ENCODE measurements around the gene PICALM. TPM values are rescaled to one million over a fixed set of nuclear protein-coding genes. Genes with fewer than 3 reads are reported as not detected.

The PICALM gene
- polyA plus RNA-seq, 3 donors = 62.4 to 241 (median 81.0) TPM

DNA sequence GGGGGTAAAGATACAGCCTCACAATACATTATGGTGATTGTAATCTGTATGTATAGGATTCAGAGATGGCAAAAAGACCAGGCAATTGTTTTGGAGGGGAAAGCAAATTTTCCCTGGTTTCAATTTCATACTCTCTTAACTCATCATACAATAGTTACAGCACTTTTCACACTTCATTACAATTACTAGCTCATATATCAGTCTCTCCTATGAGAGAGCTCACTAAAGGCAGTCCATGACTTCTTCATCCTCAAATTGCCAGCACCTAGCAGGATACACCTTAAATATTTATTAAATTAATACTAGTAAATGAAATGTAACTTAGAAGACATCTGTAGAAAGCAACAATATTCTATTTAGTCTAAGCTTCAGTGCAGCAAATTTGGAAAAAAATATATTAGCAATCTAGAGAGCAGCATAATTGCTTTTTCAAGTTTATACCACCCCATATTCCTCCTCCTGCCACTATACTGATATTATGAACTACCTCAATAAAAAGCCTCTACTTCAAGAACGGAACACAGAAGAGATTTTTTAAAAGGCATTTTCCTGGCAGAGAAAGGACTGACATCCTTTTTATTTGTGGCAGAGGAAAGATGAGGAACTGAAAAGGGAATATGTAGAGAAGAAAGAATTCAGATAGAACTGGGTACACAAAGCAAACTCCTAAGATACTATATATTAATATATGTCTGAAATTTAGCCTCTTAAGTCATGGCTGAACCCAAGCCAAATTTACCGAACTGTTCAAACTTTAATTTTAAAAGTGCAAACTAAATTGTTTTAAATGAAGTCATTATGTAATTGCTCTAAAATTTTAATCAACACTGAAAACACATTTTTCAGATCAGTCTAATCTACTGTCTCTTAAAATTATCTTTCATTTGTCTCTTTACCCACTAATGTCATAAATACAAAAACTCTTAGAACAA lies 27.7 kb downstream of the PICALM start:
- Histone ChIP-seq H3K9ac (ENCODE audit: insufficient read depth, low read length, poor library complexity, severe bottlenecking) (no peak overlapping the region), H2AFZ (ENCODE audit: insufficient read depth, low read depth, low read length, poor library complexity, severe bottlenecking) (no peak overlapping the region), H3K4me3 (replicated peaks in 1 of 3; ENCODE audit: low read depth in 2 of 3, low read length in 3 of 3) (peak overlapping the region in 1 of 3 experiments; percentile 31), H3K27ac (ENCODE audit: low read depth in 1 of 2, low read length in 2 of 2) (peak overlapping the region in 1 of 2 donors; percentile 66), H3K4me1 (ENCODE audit: control insufficient read depth in 1 of 2, insufficient read depth in 2 of 2, low read length in 2 of 2) (peaks cover 45 to 56% of the 10 kb centered on the region in 2 donors), H3K36me3 (replicated peaks in 1 of 2; ENCODE audit: control insufficient read depth in 1 of 2, insufficient read depth in 2 of 2, low read length in 2 of 2) (peaks cover 4 to 10% of the 10 kb centered on the region in 2 donors), H3K27me3 (ENCODE audit: control insufficient read depth in 2 of 2, insufficient read depth in 2 of 2, low read length in 2 of 2) (no peaks in the 10 kb centered on the region), H3K79me2 (ENCODE audit: insufficient read depth, low read length) (peaks cover 100% of the 10 kb centered on the region), H3K9me3 (replicated peaks in 1 of 2; ENCODE audit: control insufficient read depth in 1 of 2, insufficient read depth in 1 of 2, low read length in 2 of 2) (no peaks in the 10 kb centered on the region), H4K20me1 (ENCODE audit: insufficient read depth, low read length) (peaks cover 100% of the 10 kb centered on the region), H3K4me2 (replicated peaks; ENCODE audit: extremely low read depth, low read length, poor library complexity, severe bottlenecking) (peak overlapping the region; percentile 54)
- Mint-ChIP-seq H3K36me3 (peaks cover 19 to 44% of the 10 kb centered on the region in 2 donors), H3K27ac (peak overlapping the region; percentile 19 to 78 (median 40)), H3K4me1 (peaks cover 54% of the 10 kb centered on the region), H3K4me3 (no peak overlapping the region), H3K9me3 (no peaks in the 10 kb centered on the region), H3K27me3 (ENCODE audit: low read depth in 3 of 3) (no peaks in the 10 kb centered on the region)
- DNase-seq = no peak
- TF ChIP-seq CTCF (IDR thresholded peaks at IDR 0.05) = no peak
- intact Hi-C loops (cut with micrococcal nuclease) = loop anchor here (5.0 kb wide), 4 partner anchors 101 to 206 kb away; no protein-coding TSS in a partner anchor
- no CpG with 5 or more reads among the region's 2 CpGs for WGBS (ENCODE audit: insufficient coverage)

- Histone ChIP-seq H3K79me2 (ENCODE audit: insufficient read depth, low read length) (peaks cover 100% of the 10 kb centered on the region), H3K9ac (ENCODE audit: insufficient read depth, low read length, poor library complexity, severe bottlenecking) (no peak overlapping the region), H3K27ac (ENCODE audit: low read depth in 1 of 2, low read length in 2 of 2) (no peak overlapping the region), H2AFZ (ENCODE audit: insufficient read depth, low read depth, low read length, poor library complexity, severe bottlenecking) (no peak overlapping the region), H3K27me3 (ENCODE audit: control insufficient read depth in 2 of 2, insufficient read depth in 2 of 2, low read length in 2 of 2) (no peaks in the 10 kb centered on the region), H3K4me1 (ENCODE audit: control insufficient read depth in 1 of 2, insufficient read depth in 2 of 2, low read length in 2 of 2) (peaks cover 31 to 35% of the 10 kb centered on the region in 2 donors), H3K4me3 (replicated peaks in 1 of 3; ENCODE audit: low read depth in 2 of 3, low read length in 3 of 3) (no peak overlapping the region), H3K4me2 (replicated peaks; ENCODE audit: extremely low read depth, low read length, poor library complexity, severe bottlenecking) (no peak overlapping the region), H3K9me3 (replicated peaks in 1 of 2; ENCODE audit: control insufficient read depth in 1 of 2, insufficient read depth in 1 of 2, low read length in 2 of 2) (no peaks in the 10 kb centered on the region), H3K36me3 (replicated peaks in 1 of 2; ENCODE audit: control insufficient read depth in 1 of 2, insufficient read depth in 2 of 2, low read length in 2 of 2) (peaks cover 6 to 10% of the 10 kb centered on the region in 2 donors), H4K20me1 (ENCODE audit: insufficient read depth, low read length) (peaks cover 100% of the 10 kb centered on the region)
- Mint-ChIP-seq H3K27ac (peak overlapping the region in 1 of 7 donors; percentile 57), H3K36me3 (peaks cover 18 to 47% of the 10 kb centered on the region in 2 donors), H3K4me1 (peaks cover 47% of the 10 kb centered on the region), H3K4me3 (no peak overlapping the region), H3K27me3 (ENCODE audit: low read depth in 3 of 3) (peaks cover 0 to 3% (median 0%) of the 10 kb centered on the region in 3 donors), H3K9me3 (no peaks in the 10 kb centered on the region)
- no peak for DNase-seq
- intact Hi-C loops (cut with micrococcal nuclease) = no loop called here
- no peak for TF ChIP-seq CTCF (IDR thresholded peaks at IDR 0.05)
Measured at GRCh38 chr11:86039094-86039493, 29.8 kb downstream of the PICALM start.
